Measurements from ENCODE around the gene TAS1R2. TPM values are rescaled to one million over a fixed set of nuclear protein-coding genes. Genes with fewer than 3 reads are reported as not detected.

The TAS1R2 gene
- total and polyA plus RNA-seq, 2 experiments from 2014 or later = not detected

DNA sequence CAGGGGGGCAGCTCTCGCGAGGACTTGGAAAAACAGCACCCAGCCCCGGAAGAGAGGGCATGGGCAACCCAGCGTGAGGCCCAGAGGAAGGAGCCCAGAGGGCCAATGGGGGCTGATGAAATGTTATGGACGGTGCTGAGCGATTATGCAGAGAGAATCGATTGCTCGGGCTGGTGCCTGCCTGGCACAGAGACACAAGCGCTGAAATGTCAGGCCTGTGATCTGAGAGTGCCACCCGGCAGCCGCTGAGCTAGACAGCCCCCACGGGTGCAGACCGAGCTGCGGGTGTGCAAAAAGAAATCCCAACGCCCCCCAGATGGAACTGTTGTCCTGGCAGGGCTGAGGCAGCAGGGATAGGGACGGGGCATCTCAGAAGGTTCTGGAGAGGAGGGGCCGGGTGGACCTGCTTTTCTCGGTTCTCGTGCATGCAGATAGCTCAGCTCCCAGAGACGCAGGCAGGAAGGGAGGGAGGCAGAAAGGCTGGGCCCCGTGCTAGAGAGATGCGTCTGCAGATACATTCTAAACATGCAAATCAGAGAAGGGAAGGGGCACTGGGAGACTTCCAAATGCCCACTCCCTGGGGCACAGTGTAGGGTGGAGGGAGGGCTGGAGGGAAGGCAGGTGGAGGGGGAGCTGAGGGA, 41.5 kb downstream of the TAS1R2 start:
- H3K4me1 ChIP-seq (ENCODE audit: insufficient read depth) = peaks cover 6% of the 10 kb centered on the region; the same call in 1 of the 2 replicates
- H2AFZ ChIP-seq = no peak overlapping the region
- H3K27ac Mint-ChIP-seq = no peak overlapping the region
- H3K4me3 Mint-ChIP-seq = no peak overlapping the region
- no peaks in the 10 kb centered on the region for H3K27me3 ChIP-seq (ENCODE audit: insufficient read depth)
- H3K9me3 Mint-ChIP-seq = no peaks in the 10 kb centered on the region
- H3K36me3 Mint-ChIP-seq (ENCODE audit: low read depth) = no peaks in the 10 kb centered on the region
- H3F3A ChIP-seq (replicated peaks; ENCODE audit: low read depth) = 0 out of 2 replicates have a peak, but pooled peaks cover 2% of the 10 kb centered on the region
- DNase-seq (ENCODE audit: low spot score) (no peak), ATAC-seq (no peak; the same call in 1 of the 3 replicates)
- peaks cover 35% of the 10 kb centered on the region for H3K4me1 Mint-ChIP-seq
- TF ChIP-seq, protein P1, sequence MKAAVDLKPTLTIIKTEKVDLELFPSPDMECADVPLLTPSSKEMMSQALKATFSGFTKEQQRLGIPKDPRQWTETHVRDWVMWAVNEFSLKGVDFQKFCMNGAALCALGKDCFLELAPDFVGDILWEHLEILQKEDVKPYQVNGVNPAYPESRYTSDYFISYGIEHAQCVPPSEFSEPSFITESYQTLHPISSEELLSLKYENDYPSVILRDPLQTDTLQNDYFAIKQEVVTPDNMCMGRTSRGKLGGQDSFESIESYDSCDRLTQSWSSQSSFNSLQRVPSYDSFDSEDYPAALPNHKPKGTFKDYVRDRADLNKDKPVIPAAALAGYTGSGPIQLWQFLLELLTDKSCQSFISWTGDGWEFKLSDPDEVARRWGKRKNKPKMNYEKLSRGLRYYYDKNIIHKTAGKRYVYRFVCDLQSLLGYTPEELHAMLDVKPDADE (IDR thresholded peaks at IDR 0.05) = no peak
- no peak for TF ChIP-seq NANOG (IDR thresholded peaks at IDR 0.05; ENCODE audit: borderline replicate concordance)
- TF ChIP-seq, protein P2, sequence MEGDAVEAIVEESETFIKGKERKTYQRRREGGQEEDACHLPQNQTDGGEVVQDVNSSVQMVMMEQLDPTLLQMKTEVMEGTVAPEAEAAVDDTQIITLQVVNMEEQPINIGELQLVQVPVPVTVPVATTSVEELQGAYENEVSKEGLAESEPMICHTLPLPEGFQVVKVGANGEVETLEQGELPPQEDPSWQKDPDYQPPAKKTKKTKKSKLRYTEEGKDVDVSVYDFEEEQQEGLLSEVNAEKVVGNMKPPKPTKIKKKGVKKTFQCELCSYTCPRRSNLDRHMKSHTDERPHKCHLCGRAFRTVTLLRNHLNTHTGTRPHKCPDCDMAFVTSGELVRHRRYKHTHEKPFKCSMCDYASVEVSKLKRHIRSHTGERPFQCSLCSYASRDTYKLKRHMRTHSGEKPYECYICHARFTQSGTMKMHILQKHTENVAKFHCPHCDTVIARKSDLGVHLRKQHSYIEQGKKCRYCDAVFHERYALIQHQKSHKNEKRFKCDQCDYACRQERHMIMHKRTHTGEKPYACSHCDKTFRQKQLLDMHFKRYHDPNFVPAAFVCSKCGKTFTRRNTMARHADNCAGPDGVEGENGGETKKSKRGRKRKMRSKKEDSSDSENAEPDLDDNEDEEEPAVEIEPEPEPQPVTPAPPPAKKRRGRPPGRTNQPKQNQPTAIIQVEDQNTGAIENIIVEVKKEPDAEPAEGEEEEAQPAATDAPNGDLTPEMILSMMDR (conservative IDR thresholded peaks at IDR 0.05; ENCODE audit: low read depth in 2 of 2) = no peak
- TF ChIP-seq STAT1 (IDR thresholded peaks at IDR 0.05; ENCODE audit: unreplicated experiment) = no peak
- no peak for TF ChIP-seq EZH2phosphoT487 (IDR thresholded peaks at IDR 0.05; ENCODE audit: unreplicated experiment)
- no peak for TF ChIP-seq ZNF331 (CRISPR knock-in tag; IDR thresholded peaks at IDR 0.05; ENCODE audit: low read depth)
- no peak for TF ChIP-seq EZH2 (IDR thresholded peaks at IDR 0.05; ENCODE audit: low read depth, unreplicated experiment)
- no peak for TF ChIP-seq POLR2AphosphoS5 (IDR thresholded peaks at IDR 0.05; ENCODE audit: low read depth)
- TF ChIP-seq, protein P3, sequence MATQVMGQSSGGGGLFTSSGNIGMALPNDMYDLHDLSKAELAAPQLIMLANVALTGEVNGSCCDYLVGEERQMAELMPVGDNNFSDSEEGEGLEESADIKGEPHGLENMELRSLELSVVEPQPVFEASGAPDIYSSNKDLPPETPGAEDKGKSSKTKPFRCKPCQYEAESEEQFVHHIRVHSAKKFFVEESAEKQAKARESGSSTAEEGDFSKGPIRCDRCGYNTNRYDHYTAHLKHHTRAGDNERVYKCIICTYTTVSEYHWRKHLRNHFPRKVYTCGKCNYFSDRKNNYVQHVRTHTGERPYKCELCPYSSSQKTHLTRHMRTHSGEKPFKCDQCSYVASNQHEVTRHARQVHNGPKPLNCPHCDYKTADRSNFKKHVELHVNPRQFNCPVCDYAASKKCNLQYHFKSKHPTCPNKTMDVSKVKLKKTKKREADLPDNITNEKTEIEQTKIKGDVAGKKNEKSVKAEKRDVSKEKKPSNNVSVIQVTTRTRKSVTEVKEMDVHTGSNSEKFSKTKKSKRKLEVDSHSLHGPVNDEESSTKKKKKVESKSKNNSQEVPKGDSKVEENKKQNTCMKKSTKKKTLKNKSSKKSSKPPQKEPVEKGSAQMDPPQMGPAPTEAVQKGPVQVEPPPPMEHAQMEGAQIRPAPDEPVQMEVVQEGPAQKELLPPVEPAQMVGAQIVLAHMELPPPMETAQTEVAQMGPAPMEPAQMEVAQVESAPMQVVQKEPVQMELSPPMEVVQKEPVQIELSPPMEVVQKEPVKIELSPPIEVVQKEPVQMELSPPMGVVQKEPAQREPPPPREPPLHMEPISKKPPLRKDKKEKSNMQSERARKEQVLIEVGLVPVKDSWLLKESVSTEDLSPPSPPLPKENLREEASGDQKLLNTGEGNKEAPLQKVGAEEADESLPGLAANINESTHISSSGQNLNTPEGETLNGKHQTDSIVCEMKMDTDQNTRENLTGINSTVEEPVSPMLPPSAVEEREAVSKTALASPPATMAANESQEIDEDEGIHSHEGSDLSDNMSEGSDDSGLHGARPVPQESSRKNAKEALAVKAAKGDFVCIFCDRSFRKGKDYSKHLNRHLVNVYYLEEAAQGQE (IDR thresholded peaks at IDR 0.05; ENCODE audit: unreplicated experiment) = no peak
- TF ChIP-seq, protein P4, sequence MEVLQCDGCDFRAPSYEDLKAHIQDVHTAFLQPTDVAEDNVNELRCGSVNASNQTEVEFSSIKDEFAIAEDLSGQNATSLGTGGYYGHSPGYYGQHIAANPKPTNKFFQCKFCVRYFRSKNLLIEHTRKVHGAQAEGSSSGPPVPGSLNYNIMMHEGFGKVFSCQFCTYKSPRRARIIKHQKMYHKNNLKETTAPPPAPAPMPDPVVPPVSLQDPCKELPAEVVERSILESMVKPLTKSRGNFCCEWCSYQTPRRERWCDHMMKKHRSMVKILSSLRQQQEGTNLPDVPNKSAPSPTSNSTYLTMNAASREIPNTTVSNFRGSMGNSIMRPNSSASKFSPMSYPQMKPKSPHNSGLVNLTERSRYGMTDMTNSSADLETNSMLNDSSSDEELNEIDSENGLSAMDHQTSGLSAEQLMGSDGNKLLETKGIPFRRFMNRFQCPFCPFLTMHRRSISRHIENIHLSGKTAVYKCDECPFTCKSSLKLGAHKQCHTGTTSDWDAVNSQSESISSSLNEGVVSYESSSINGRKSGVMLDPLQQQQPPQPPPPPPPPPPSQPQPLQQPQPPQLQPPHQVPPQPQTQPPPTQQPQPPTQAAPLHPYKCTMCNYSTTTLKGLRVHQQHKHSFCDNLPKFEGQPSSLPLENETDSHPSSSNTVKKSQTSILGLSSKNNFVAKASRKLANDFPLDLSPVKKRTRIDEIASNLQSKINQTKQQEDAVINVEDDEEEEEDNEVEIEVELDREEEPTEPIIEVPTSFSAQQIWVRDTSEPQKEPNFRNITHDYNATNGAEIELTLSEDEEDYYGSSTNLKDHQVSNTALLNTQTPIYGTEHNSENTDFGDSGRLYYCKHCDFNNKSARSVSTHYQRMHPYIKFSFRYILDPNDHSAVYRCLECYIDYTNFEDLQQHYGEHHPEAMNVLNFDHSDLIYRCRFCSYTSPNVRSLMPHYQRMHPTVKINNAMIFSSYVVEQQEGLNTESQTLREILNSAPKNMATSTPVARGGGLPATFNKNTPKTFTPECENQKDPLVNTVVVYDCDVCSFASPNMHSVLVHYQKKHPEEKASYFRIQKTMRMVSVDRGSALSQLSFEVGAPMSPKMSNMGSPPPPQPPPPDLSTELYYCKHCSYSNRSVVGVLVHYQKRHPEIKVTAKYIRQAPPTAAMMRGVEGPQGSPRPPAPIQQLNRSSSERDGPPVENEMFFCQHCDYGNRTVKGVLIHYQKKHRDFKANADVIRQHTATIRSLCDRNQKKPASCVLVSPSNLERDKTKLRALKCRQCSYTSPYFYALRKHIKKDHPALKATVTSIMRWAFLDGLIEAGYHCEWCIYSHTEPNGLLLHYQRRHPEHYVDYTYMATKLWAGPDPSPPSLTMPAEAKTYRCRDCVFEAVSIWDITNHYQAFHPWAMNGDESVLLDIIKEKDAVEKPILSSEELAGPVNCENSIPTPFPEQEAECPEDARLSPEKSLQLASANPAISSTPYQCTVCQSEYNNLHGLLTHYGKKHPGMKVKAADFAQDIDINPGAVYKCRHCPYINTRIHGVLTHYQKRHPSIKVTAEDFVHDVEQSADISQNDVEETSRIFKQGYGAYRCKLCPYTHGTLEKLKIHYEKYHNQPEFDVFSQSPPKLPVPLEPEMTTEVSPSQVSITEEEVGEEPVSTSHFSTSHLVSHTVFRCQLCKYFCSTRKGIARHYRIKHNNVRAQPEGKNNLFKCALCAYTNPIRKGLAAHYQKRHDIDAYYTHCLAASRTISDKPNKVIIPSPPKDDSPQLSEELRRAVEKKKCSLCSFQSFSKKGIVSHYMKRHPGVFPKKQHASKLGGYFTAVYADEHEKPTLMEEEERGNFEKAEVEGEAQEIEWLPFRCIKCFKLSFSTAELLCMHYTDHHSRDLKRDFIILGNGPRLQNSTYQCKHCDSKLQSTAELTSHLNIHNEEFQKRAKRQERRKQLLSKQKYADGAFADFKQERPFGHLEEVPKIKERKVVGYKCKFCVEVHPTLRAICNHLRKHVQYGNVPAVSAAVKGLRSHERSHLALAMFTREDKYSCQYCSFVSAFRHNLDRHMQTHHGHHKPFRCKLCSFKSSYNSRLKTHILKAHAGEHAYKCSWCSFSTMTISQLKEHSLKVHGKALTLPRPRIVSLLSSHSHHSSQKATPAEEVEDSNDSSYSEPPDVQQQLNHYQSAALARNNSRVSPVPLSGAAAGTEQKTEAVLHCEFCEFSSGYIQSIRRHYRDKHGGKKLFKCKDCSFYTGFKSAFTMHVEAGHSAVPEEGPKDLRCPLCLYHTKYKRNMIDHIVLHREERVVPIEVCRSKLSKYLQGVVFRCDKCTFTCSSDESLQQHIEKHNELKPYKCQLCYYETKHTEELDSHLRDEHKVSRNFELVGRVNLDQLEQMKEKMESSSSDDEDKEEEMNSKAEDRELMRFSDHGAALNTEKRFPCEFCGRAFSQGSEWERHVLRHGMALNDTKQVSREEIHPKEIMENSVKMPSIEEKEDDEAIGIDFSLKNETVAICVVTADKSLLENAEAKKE (CRISPR knock-in tag; IDR thresholded peaks at IDR 0.05) = no peak
- no peak for TF ChIP-seq ZNF114 (CRISPR knock-in tag; IDR thresholded peaks at IDR 0.05)
- TF ChIP-seq JUNB (IDR thresholded peaks at IDR 0.05; ENCODE audit: unreplicated experiment) = no peak
- H4K20me1 ChIP-seq (replicated peaks; ENCODE audit: insufficient read depth) = no peaks in the 10 kb centered on the region
- no peaks in the 10 kb centered on the region for H3K9me2 ChIP-seq (ENCODE audit: insufficient read depth)
- no peak overlapping the region for H3K4me3 ChIP-seq
- H3K79me2 ChIP-seq (replicated peaks; ENCODE audit: insufficient read depth) = no peaks in the 10 kb centered on the region
- H3K27me3 Mint-ChIP-seq (ENCODE audit: insufficient read depth, low read depth, poor library complexity) = peaks cover 28% of the 10 kb centered on the region
- H3K4me2 ChIP-seq = no peak overlapping the region
- H3K36me3 ChIP-seq (ENCODE audit: insufficient read depth) = no peaks in the 10 kb centered on the region
- H3K27ac ChIP-seq (ENCODE audit: low read depth) = no peak overlapping the region

Data from GM23338 (cell line).